Activated CD8-positive, alpha-beta T cell treated with anti-CD3 and anti-CD28 coated beads, Interleukin-2, amount 10 ng/mL, durations not matched to agents 7 days and 5 days (primary cell): ENCODE data around the gene PCSK7. TPM values are rescaled to one million over a fixed set of nuclear protein-coding genes. Genes with fewer than 3 reads are reported as not detected.
A peak's percentile ranks its signal among the peaks of the same experiment; 100 is the strongest.
"Not testable (repeated sequence)": the region's sequence is repeated elsewhere in the genome, so short reads cannot be mapped to it uniquely, and the experiment has no call there.

Experiments used
- ATAC-seq: fragments of 150-1000 bp; cut with Tn5 transposase; one replicate; pipeline ENCODE4 v1.10.0; 2021; ENCODE audit warnings: moderate library complexity
- CTCF ChIA-PET: fragments of 350-600 bp; sonication (Branson Sonifier 250); formaldehyde crosslinking; loops from one replicate; lab custom pipeline; 2021; ENCODE audit warnings: antibody characterized with exemption; lab: Charles Lee
- POLR2A ChIA-PET: fragments of 350-600 bp; sonication (Branson Sonifier 250); formaldehyde crosslinking; loops from one replicate; lab custom pipeline; 2021; ENCODE audit warnings: antibody characterized with exemption; lab: Charles Lee
- DNase-seq: peaks from one replicate; pipeline ENCODE4 v3.0.0-alpha.2; 2020
- H3K27ac Mint-ChIP-seq: one replicate; pipeline ENCODE4 v1.8.0; 2021; ENCODE audit warnings: mild to moderate bottlenecking, mixed read lengths
- H3K27me3 Mint-ChIP-seq: one replicate; pipeline ENCODE4 v1.8.0; 2021; ENCODE audit warnings: low read depth, mixed read lengths
- H3K36me3 Mint-ChIP-seq: one replicate; pipeline ENCODE4 v1.8.0; 2021; ENCODE audit warnings: low read depth, mixed read lengths
- H3K4me1 Mint-ChIP-seq: one replicate; pipeline ENCODE4 v1.8.0; 2021; ENCODE audit warnings: low read depth, mixed read lengths
- H3K4me3 Mint-ChIP-seq: one replicate; pipeline ENCODE4 v1.8.0; 2021; ENCODE audit warnings: mild to moderate bottlenecking, mixed read lengths
- H3K9me3 Mint-ChIP-seq: one replicate; pipeline ENCODE4 v1.8.0; 2022; ENCODE audit warnings: mixed read lengths; ENCODE audit not compliant: insufficient read depth
- total RNA-seq, 2 experiments: library from RNA; stranded (reverse); gene quantifications; one replicate each; pipeline ENCODE4 v1.2.3, GENCODE V29; 2021

PCSK7 gene
- total RNA-seq, 2 experiments from 2014 or later, result 160 to 161 TPM

- peaks cover 4% of the 10 kb centered on the region for H3K4me1 Mint-ChIP-seq
- H3K27ac Mint-ChIP-seq, result peak overlapping the region; percentile 10
- DNase-seq, result no peak
- no peak for ATAC-seq
- H3K4me3 Mint-ChIP-seq, result no peak overlapping the region
- CTCF ChIA-PET, result interaction anchor here (1.2 to 1.4 kb wide), 2 partner anchors 34 to 41 kb away, joined by 3 to 5 read pairs; no protein-coding TSS in a partner anchor
- no peaks in the 10 kb centered on the region for H3K27me3 Mint-ChIP-seq
- POLR2A ChIA-PET, result interaction anchor here (0.7 kb wide), 1 partner anchor 11 kb away, joined by 3 read pairs; no protein-coding TSS in a partner anchor
- H3K36me3 Mint-ChIP-seq, result peaks cover 2% of the 10 kb centered on the region
- no peaks in the 10 kb centered on the region for H3K9me3 Mint-ChIP-seq
Observed at GRCh38 chr11:117185736-117186430, 46.0 kb downstream of the PCSK7 start.

DNA sequence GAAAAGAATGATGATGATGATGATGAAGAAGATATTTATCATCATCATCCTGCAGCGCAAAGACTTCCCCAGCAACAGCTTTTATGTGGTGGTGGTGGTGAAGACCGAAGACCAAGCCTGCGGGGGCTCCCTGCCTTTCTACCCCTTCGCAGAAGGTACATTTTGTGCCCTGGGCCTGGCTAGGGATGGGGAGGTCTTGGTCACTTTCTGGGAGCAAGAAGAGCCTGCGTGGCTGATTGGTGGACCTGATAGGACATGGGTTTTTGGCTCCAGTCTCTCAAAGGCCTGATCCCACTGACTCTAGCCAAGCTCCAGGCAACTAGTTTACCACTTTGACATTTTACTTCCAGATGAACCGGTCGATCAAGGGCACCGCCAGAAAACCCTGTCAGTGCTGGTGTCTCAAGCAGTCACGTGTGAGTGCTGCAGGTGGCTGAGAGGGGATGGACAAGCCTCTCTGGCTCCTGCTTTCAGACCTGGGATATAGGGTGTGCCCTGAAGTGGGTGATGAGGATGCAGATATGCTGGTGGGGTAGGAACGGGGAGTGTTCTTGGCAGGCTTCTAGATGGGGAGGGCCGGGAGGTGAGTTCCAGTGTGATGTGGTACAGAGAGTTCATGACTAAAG is 48.0 kb downstream of the PCSK7 start:
- ChIA-PET POLR2A (no interaction called here), CTCF (interaction anchor here (1.1 to 7.8 kb wide), 2 partner anchors 37 to 46 kb away, joined by 4 to 124 read pairs; partner anchors contain the start of genes PCSK7 and RNF214)
- Mint-ChIP-seq H3K4me3 (no peak overlapping the region), H3K9me3 (no peaks in the 10 kb centered on the region), H3K4me1 (peaks cover 21% of the 10 kb centered on the region), H3K27me3 (no peaks in the 10 kb centered on the region), H3K36me3 (peaks cover 2% of the 10 kb centered on the region), H3K27ac (peak overlapping the region; percentile 31)
- ATAC-seq (no peak), DNase-seq (no peak)

DNA sequence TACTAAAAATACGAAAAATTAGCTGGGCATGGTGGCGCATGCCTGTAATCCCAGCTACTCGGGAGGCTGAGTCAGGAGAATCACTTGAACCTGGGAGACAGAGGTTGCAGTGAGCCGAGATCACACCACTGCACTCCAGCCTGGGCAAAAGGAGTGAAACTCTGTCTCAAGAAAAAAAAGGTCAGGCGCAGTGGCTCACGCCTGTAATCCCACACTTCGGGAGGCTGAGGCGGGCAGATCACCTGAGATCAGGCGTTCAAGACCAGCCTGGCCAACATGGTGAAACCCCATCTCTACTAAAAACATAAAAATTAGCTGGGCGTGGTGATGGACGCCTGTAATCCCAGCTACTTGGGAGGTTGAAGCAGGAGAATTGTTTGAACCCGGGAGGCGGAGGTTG is 48.7 kb downstream of the PCSK7 start:
- H3K9me3 Mint-ChIP-seq, H3K36me3 Mint-ChIP-seq, POLR2A ChIA-PET, ATAC-seq, H3K27ac Mint-ChIP-seq, H3K27me3 Mint-ChIP-seq, DNase-seq, H3K4me3 Mint-ChIP-seq: not testable (repeated sequence)
- H3K4me1 Mint-ChIP-seq, result peaks cover 26% of the 10 kb centered on the region
- CTCF ChIA-PET, result interaction anchor here (1.1 to 7.8 kb wide), 2 partner anchors 38 to 46 kb away, joined by 4 to 124 read pairs; partner anchors contain the start of genes PCSK7 and RNF214

DNA sequence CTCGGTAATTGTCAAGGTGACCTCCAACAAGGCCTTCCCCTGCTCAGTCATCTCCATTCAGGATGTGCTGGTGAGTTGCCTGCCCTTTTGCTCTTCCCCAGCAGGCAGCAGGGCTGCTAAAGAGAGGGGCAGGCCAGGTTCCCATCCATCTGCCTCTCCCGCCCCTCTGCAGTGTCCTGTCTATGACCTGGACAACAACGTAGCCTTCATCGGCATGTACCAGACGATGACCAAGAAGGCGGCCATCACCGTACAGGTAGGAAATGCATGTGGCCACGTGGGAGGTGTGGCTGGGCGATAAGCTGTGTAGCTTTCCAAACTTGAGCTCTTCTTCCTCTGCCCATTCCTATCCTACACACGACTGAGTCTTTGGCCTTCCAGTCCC is 49.3 kb downstream of the PCSK7 start:
- ChIA-PET CTCF (interaction anchor here (1.0 to 7.8 kb wide), 4 partner anchors 38 to 47 kb away, joined by 4 to 124 read pairs (median 19); partner anchors contain the start of genes PAFAH1B2, PCSK7 and RNF214), POLR2A (interaction anchor here (1.4 kb wide), 1 partner anchor 44 kb away, joined by 3 read pairs; no protein-coding TSS in a partner anchor)
- Mint-ChIP-seq H3K36me3 (peaks cover 2% of the 10 kb centered on the region), H3K4me1 (peaks cover 32% of the 10 kb centered on the region), H3K9me3 (no peaks in the 10 kb centered on the region), H3K27ac (no peak overlapping the region), H3K4me3 (no peak overlapping the region), H3K27me3 (no peaks in the 10 kb centered on the region)
- ATAC-seq, result no peak
- no peak for DNase-seq

- ChIA-PET CTCF (interaction anchor here (1.0 to 7.8 kb wide), 8 partner anchors 9 to 48 kb away, joined by 3 to 124 read pairs (median 8); partner anchors contain the start of genes PAFAH1B2, PCSK7 and RNF214), POLR2A (interaction anchor here (1.4 kb wide), 1 partner anchor 45 kb away, joined by 3 read pairs; no protein-coding TSS in a partner anchor)
- no peaks in the 10 kb centered on the region for H3K27me3 Mint-ChIP-seq
- DNase-seq (no peak), ATAC-seq (no peak)
- H3K36me3 Mint-ChIP-seq, result peaks cover 2% of the 10 kb centered on the region
- H3K9me3 Mint-ChIP-seq, result no peaks in the 10 kb centered on the region
- H3K27ac Mint-ChIP-seq, result no peak overlapping the region
- H3K4me3 Mint-ChIP-seq, result no peak overlapping the region
- peaks cover 32% of the 10 kb centered on the region for H3K4me1 Mint-ChIP-seq
Observed at GRCh38 chr11:117181586-117182550, 50.0 kb downstream of the PCSK7 start.

DNA sequence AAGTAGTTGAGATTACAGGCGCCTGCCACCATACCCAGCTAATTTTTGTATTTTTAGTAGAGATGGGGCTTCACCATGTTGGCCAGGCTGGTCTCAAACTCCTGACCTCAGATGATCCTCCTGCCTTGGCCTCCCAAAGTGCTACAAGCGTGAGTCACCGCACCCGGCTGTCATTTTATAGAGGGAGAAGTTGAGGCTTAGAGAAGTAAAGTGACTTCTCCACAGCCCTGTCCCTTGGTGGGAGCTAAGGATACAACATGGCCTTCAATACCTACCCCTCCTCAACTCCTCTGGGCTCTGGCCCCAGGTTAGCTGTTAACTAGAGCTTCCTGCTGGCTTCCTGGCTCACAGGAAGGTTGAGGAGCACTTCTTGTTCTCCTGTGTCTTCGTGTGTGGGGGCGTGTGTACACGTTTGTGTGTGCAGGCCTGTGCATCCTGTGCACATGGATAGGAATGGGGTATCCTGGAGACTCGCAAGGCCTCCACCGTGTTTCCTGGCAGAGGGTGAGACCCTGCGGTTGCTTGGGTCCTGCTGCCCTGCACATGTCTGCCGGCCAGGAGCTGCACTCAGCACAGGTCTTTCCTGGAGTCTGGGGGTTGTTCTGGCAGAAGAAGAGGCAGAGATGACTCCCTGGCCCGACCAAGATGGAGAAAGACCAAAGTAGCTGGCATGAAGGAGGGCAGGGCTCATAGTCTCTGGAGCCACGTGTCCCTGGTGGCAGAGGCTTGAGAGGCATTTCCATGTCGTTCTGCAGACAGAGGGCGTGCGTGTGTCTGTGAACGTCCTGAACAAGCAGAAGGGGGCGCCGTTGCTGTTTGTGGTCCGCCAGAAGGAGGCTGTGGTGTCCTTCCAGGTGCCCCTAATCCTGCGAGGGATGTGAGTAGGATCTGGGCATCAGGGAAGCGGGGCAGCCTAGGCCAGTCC is 51.0 kb downstream of the PCSK7 start:
- DNase-seq (peak; percentile 75), ATAC-seq (peak; percentile 24)
- Mint-ChIP-seq H3K27ac (peak overlapping the region; percentile 62), H3K9me3 (no peaks in the 10 kb centered on the region), H3K27me3 (no peaks in the 10 kb centered on the region), H3K4me3 (peak overlapping the region; percentile 31), H3K4me1 (peaks cover 32% of the 10 kb centered on the region), H3K36me3 (peaks cover 2% of the 10 kb centered on the region)
- ChIA-PET CTCF (interaction anchor here (0.6 to 7.8 kb wide), 20 partner anchors 9 to 445 kb away, joined by 3 to 124 read pairs (median 4); partner anchors contain the start of genes PAFAH1B2, PCSK7 and RNF214), POLR2A (interaction anchor here (0.8 to 2.8 kb wide), 5 partner anchors 37 to 50 kb away, joined by 3 to 32 read pairs (median 4); partner anchors contain the start of gene PAFAH1B2)

DNA sequence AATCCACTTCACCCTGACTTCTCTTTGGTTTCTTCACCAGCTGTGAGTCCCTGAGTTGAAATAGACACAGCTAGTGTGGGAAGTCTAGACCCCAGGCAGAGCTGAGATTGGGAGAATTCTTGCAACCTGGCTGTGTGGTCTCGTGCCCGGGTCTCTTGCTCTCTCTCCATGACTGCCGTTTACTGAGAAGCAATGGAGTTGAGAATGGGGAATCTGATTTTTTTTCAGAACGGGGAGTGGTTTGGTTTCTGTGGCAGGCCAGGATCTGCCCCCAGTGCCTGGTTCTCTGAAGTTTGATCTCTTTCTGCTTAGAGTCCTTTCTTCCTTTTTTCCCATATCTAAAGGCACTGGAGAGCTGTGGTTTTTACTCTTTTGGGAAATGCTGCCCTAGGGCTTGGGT is 51.9 kb downstream of the PCSK7 start:
- ChIA-PET CTCF (interaction anchor here (1.1 to 7.8 kb wide), 14 partner anchors 8 to 444 kb away, joined by 3 to 124 read pairs (median 6); partner anchors contain the start of genes PAFAH1B2, PCSK7 and RNF214), POLR2A (interaction anchor here (0.6 to 2.8 kb wide), 6 partner anchors 16 to 260 kb away, joined by 3 to 32 read pairs (median 4); partner anchors contain the start of gene PAFAH1B2)
- Mint-ChIP-seq H3K9me3 (no peaks in the 10 kb centered on the region), H3K27ac (peak overlapping the region; percentile 8), H3K36me3 (peaks cover 2% of the 10 kb centered on the region), H3K27me3 (no peaks in the 10 kb centered on the region), H3K4me3 (peak overlapping the region; percentile 91), H3K4me1 (peaks cover 32% of the 10 kb centered on the region)
- DNase-seq, result no peak
- no peak for ATAC-seq

DNA sequence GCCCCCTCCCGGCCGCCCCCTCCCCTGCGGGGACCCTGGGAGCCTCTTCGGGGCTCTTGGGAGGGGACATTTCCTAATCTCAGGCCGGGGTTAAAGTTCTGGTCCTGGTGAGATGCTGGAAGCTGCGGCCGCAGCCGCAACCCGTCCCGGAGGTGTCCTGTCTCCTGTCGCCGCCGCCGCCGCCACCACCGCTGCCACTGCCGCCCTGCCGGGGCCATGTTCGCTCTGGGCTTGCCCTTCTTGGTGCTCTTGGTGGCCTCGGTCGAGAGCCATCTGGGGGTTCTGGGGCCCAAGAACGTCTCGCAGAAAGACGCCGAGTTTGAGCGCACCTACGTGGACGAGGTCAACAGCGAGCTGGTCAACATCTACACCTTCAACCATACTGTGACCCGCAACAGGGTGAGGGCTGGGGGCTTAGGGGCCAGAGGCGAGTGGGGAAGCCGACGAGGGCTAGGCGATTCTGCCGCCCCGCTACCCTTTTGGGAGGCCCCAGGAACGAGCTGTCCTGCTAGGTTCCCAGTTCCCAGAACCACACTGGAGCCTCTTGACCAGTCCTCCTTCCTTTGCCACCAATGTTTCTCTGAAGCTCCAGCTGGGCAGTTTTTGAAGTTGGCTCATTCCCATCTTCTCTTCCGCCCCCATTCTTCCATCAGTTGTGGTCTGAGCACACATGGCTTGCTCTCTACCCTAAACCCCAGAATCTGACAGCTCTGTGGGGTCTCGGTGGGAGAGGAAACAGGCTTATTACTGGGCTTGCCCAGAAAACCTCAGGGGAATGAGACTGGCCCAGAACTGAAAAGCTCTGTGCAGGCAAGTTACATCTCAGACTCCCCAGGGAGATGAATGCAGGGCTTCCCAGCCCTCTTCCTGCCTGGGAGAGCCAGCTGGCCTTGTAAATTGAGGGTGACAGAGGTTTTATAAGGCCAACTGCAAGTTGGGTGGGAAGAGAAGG is 52.5 kb downstream of the PCSK7 start:
- CTCF ChIA-PET, result interaction anchor here (0.6 to 7.8 kb wide), 16 partner anchors 10 to 443 kb away, joined by 3 to 124 read pairs (median 6); partner anchors contain the start of genes PAFAH1B2, PCSK7, RNF214 and ZPR1
- peak overlapping the region; percentile 91 for H3K4me3 Mint-ChIP-seq

More for the DNA sequence above, 52.5 kb downstream of the PCSK7 start:
- H3K4me1 Mint-ChIP-seq, result peaks cover 32% of the 10 kb centered on the region
- no peaks in the 10 kb centered on the region for H3K9me3 Mint-ChIP-seq
- ATAC-seq (peak; percentile 59), DNase-seq (peak; percentile 63)
- peaks cover 2% of the 10 kb centered on the region for H3K36me3 Mint-ChIP-seq
- POLR2A ChIA-PET, result interaction anchor here (0.6 to 2.8 kb wide), 9 partner anchors 17 to 259 kb away, joined by 3 to 32 read pairs (median 3); partner anchors contain the start of gene PAFAH1B2
- peak overlapping the region; percentile 88 for H3K27ac Mint-ChIP-seq
- no peaks in the 10 kb centered on the region for H3K27me3 Mint-ChIP-seq
